Fibroblast of lung (primary cell): Measurements from ENCODE around the gene ARL15. TPM values are rescaled to one million over a fixed set of nuclear protein-coding genes. Genes with fewer than 3 reads are reported as not detected.

Source experiments
- DNase-seq, 2 donors: peaks; one replicate each; pipeline versions ENCODE4 v3.0.0 to v3.0.0-alpha.2; 2010; ENCODE audit warnings: low read depth in 2 of 2
- H2AFZ ChIP-seq: 2 replicates; pipeline ENCODE4 v1.5.1; 2012; ENCODE audit warnings: low read length, control low read depth, inconsistent platforms
- H3K27ac ChIP-seq: 2 replicates; pipeline ENCODE4 v1.5.1; 2011; ENCODE audit warnings: low read length, control low read depth; ENCODE audit not compliant: insufficient read depth
- H3K27me3 ChIP-seq: 2 replicates; pipeline ENCODE4 v1.5.1; 2011; ENCODE audit warnings: mild to moderate bottlenecking, low read length; ENCODE audit not compliant: control insufficient read depth, insufficient read depth
- H3K36me3 ChIP-seq: 2 replicates; pipeline ENCODE4 v1.5.1; 2011; ENCODE audit warnings: low read length; ENCODE audit not compliant: control insufficient read depth, insufficient read depth
- H3K4me1 ChIP-seq: 2 replicates; pipeline ENCODE4 v1.5.1; 2011; ENCODE audit warnings: low read length; ENCODE audit not compliant: control insufficient read depth, insufficient read depth; ENCODE audit errors: extremely low read depth
- H3K4me2 ChIP-seq: 2 replicates; pipeline ENCODE4 v1.5.1; 2011; ENCODE audit warnings: low read length, control low read depth; ENCODE audit not compliant: insufficient read depth; ENCODE audit errors: extremely low read depth
- H3K4me3 ChIP-seq, 4 experiments: fragments of 200-600 bp in 1 of 4; sonication (generic) in 1 of 4; replicated peaks in 1 of 4; 2 replicates each; pipeline ENCODE4 v1.5.1; 2011 to 2016; ENCODE audit warnings: low read length in 4 of 4, low read depth in 3 of 4, mild to moderate bottlenecking in 3 of 4, control low read depth in 2 of 4, inconsistent platforms in 1 of 4, mixed read lengths in 1 of 4; ENCODE audit not compliant: insufficient read depth in 1 of 4; ENCODE audit errors: control extremely low read depth in 1 of 4
- H3K79me2 ChIP-seq: 2 replicates; pipeline ENCODE4 v1.5.1; 2012; ENCODE audit warnings: mild to moderate bottlenecking, low read length, inconsistent platforms; ENCODE audit not compliant: control insufficient read depth, insufficient read depth
- H3K9ac ChIP-seq: 2 replicates; pipeline ENCODE4 v1.5.1; 2011; ENCODE audit warnings: mild to moderate bottlenecking, low read length, control low read depth; ENCODE audit not compliant: insufficient read depth
- H3K9me3 ChIP-seq: 2 replicates; pipeline ENCODE4 v1.5.1; 2012; ENCODE audit warnings: low read depth, low read length; ENCODE audit not compliant: control insufficient read depth, insufficient read depth
- H4K20me1 ChIP-seq: 2 replicates; pipeline ENCODE4 v1.5.1; 2011; ENCODE audit warnings: low read length; ENCODE audit not compliant: control insufficient read depth, insufficient read depth; ENCODE audit errors: extremely low read depth
- EZH2 ChIP-seq: IDR thresholded peaks from 2 replicates; pipeline ENCODE4 v1.5.1; 2012; ENCODE audit warnings: low read length, control low read depth, mild to moderate bottlenecking; ENCODE audit errors: missing control alignments
- polyA plus RNA-seq, 2 donors: library from polyadenylated mRNA; depleted of rRNA in 1 of 2; stranded (reverse) in 1 of 2; unstranded in 1 of 2; fragments of >200 nt; gene quantifications; 2 replicates each; pipeline ENCODE4 v1.2.1, GENCODE V29; 2011 to 2012; ENCODE audit warnings: missing spikeins in 1 of 2
- total RNA-seq: library from RNA; depleted of rRNA; stranded (reverse); fragments of >200 nt; gene quantifications from 2 replicates; pipeline ENCODE4 v1.2.1, GENCODE V29; 2014
- TF ChIP-seq, protein P1 (sequence below), 2 donors: IDR thresholded peaks in 1 of 2; conservative IDR thresholded peaks in 1 of 2; 1 replicate in 1 of 2; 2 replicates in 1 of 2; pipeline ENCODE4 v1.5.1; 2011 to 2012; ENCODE audit warnings: low read length in 2 of 2, control low read depth in 1 of 2, inconsistent platforms in 1 of 2, low read depth in 1 of 2, mild to moderate bottlenecking in 1 of 2

ARL15 gene
- total and polyA plus RNA-seq, 2 donors (not counting 1 experiment from before 2014, with no cell fraction given): 20.6 to 28.7 TPM

DNA sequence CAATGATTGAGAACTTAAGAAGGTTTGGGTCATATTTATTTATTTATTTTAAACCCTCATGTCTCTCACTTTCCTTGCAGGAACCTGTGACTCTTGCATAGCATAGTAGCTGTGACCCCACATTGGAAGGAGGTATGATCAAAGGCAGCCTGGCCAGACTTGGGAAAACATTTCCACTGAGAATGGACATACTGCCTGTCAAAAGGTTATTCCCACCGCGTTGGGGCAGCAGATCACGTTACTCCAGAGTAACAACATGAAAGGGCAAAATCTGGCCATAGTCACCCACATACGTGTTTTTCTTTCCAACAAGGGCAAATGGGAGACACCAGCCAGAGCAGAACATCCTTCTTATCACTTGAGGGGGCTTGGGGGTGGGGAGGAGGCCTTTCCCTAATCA is 95.7 kb downstream of the ARL15 start:
- H3K9me3 ChIP-seq: no peaks in the 10 kb centered on the region
- no peaks in the 10 kb centered on the region for H3K27me3 ChIP-seq
- no peak overlapping the region for H3K4me3 ChIP-seq
- no peak for DNase-seq
- no peak overlapping the region for H2AFZ ChIP-seq
- TF ChIP-seq, protein P1, sequence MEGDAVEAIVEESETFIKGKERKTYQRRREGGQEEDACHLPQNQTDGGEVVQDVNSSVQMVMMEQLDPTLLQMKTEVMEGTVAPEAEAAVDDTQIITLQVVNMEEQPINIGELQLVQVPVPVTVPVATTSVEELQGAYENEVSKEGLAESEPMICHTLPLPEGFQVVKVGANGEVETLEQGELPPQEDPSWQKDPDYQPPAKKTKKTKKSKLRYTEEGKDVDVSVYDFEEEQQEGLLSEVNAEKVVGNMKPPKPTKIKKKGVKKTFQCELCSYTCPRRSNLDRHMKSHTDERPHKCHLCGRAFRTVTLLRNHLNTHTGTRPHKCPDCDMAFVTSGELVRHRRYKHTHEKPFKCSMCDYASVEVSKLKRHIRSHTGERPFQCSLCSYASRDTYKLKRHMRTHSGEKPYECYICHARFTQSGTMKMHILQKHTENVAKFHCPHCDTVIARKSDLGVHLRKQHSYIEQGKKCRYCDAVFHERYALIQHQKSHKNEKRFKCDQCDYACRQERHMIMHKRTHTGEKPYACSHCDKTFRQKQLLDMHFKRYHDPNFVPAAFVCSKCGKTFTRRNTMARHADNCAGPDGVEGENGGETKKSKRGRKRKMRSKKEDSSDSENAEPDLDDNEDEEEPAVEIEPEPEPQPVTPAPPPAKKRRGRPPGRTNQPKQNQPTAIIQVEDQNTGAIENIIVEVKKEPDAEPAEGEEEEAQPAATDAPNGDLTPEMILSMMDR (conservative IDR thresholded peaks at IDR 0.05 in 1 of 2, IDR thresholded peaks at IDR 0.05 in 1 of 2; ENCODE audit: low read depth in 1 of 2, low read length in 2 of 2): no peak
- no peak for TF ChIP-seq EZH2
- H3K9ac ChIP-seq: no peak overlapping the region
- no peak overlapping the region for H3K4me2 ChIP-seq
- H3K4me1 ChIP-seq: no peaks in the 10 kb centered on the region
- H4K20me1 ChIP-seq: no peaks in the 10 kb centered on the region
- H3K36me3 ChIP-seq: no peaks in the 10 kb centered on the region
- no peak overlapping the region for H3K27ac ChIP-seq
- H3K79me2 ChIP-seq: no peaks in the 10 kb centered on the region

DNA sequence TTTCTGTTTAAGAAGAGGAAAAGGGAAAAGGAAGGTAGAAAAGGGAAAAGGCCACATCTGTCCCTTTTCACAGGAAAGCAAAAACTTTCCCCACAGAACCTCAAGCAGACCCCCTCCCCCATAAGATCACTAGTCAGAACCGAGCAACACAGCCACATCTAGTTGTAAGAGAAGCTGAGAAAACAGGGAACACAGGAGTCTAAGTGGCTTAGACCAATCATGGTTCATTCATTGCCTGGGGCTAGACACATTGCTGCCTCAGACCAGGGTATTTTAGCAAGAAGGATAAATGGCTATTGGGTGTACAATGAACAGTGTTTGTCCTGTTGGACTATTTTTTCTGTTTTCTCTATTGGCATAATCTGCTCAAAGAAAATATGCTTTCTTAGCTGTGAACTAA is 98.0 kb downstream of the ARL15 start:
- Histone ChIP-seq H2AFZ (no peak overlapping the region), H3K36me3 (no peaks in the 10 kb centered on the region), H3K27ac (no peak overlapping the region), H3K4me2 (no peak overlapping the region), H3K9ac (no peak overlapping the region), H3K79me2 (no peaks in the 10 kb centered on the region), H4K20me1 (no peaks in the 10 kb centered on the region), H3K27me3 (no peaks in the 10 kb centered on the region), H3K4me3 (no peak overlapping the region), H3K9me3 (no peaks in the 10 kb centered on the region), H3K4me1 (no peaks in the 10 kb centered on the region)
- no peak for DNase-seq
- TF ChIP-seq EZH2: no peak

DNA sequence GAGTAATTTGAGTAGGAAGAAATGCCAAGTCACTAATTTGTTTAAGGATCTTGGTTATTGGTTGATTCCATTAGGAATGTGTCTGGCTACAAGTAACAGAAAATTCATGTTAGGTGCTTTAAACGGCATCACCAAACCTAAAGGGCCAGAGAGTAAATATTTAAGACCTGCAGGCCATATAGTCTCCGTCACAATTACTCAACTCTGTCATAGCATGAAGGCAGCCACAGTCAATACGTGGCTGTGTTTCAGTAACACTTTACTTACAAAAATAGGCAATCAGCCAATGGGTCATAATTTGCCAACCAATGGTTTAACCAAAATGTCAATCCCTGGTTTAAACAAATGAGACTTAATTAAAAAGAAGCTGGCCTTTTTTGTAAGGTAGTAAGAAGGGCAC is 98.5 kb downstream of the ARL15 start:
- Histone ChIP-seq H3K27ac (no peak overlapping the region), H3K9me3 (no peaks in the 10 kb centered on the region), H3K36me3 (no peaks in the 10 kb centered on the region), H2AFZ (no peak overlapping the region), H3K79me2 (no peaks in the 10 kb centered on the region), H3K4me3 (no peak overlapping the region), H3K27me3 (no peaks in the 10 kb centered on the region), H3K4me2 (no peak overlapping the region), H3K9ac (no peak overlapping the region), H4K20me1 (no peaks in the 10 kb centered on the region), H3K4me1 (no peaks in the 10 kb centered on the region)
- TF ChIP-seq EZH2: no peak
- TF ChIP-seq, protein P1 (conservative IDR thresholded peaks at IDR 0.05 in 1 of 2, IDR thresholded peaks at IDR 0.05 in 1 of 2; ENCODE audit: low read depth in 1 of 2, low read length in 2 of 2): no peak
- no peak for DNase-seq

DNA sequence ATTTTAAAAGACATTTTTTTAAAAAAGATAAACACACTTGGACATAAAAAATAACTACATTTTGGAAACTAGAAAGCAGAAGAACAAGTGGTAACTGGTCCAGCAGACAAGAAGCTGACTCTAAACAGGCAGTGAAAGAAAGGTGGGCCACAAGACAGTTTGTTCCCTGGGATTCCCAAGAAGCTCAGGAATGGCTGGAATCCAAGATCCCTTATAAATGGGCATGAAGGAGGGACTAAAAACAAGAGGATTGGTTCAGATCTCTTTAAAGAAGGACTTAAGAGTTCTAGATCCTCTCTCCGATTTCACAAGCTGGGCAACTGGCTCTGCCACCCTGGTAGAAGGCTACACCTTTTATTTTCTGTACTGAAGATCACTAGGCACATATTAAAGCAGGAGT is 102.8 kb downstream of the ARL15 start:
- no peaks in the 10 kb centered on the region for H3K79me2 ChIP-seq
- H3K4me2 ChIP-seq: no peak overlapping the region
- no peaks in the 10 kb centered on the region for H3K9me3 ChIP-seq
- H3K27ac ChIP-seq: no peak overlapping the region
- no peaks in the 10 kb centered on the region for H3K27me3 ChIP-seq
- H3K9ac ChIP-seq: no peak overlapping the region
- no peak overlapping the region for H2AFZ ChIP-seq
- no peak overlapping the region for H3K4me3 ChIP-seq
- no peak for DNase-seq
- H3K4me1 ChIP-seq: no peaks in the 10 kb centered on the region
- TF ChIP-seq, protein P1 (conservative IDR thresholded peaks at IDR 0.05 in 1 of 2, IDR thresholded peaks at IDR 0.05 in 1 of 2; ENCODE audit: low read depth in 1 of 2, low read length in 2 of 2): no peak
- TF ChIP-seq EZH2: no peak
- H3K36me3 ChIP-seq: no peaks in the 10 kb centered on the region
- H4K20me1 ChIP-seq: no peaks in the 10 kb centered on the region
